Measurements from ENCODE around the gene HMGN4.
"Not testable (repeated sequence)": the region's sequence is repeated elsewhere in the genome, so short reads cannot be mapped to it uniquely, and the experiment has no call there.

The HMGN4 gene

DNA sequence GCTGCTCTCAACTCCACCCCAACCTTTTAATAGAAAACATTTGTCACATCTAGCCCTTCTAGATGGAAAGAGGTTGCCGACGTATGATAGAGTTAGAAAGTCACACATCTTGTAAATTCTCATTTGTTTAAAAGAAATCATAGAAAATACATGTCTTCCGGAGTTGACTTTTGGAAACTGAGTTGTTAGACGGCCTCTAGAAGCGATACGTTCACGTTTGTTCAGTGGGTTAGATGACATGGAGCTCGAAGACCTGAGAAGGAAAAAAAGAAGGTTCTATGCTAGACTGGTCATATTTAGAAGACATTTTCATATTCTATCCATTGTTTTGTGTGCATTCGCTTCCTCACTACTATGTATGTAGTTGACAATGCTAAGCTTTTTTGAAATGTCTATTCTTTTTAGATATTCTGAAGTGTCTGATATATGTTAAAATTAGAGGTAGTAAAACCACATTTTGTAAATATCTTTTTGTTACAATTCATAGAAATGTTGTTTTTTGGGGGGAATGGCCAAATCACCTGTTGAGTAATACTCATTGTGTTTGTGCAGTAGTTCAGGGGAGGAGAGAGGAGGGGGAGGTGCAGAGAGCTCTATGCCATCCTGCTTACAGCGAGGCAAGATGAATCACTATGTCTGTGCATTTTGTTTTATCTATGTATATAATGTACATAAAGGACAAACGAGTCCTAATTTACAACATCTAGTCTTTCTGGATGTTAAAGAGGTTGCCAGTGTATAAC lies 15.5 kb upstream of the HMGN4 start:
- not testable (repeated sequence) for DNase-seq (ENCODE audit: low read depth)

DNA sequence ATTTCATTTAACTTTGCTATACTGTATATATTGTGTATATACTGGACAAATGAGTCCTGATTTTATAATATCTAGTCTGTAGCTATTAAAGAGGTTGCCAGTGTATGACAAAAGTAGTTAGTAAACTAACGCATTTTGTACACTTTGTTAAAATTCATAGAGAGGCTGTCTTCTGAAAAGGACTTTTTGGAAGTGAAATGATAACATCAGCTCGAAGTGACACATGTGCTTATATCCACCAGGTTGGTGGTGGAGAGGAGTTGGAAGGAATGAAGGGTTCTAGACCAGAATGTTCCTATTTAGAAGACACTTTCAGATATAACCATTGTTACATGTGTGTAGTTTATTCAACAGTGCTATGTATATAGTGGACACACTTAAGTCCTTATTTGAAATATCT lies 13.9 kb upstream of the HMGN4 start:
- not testable (repeated sequence) for DNase-seq (ENCODE audit: low read depth)

DNA sequence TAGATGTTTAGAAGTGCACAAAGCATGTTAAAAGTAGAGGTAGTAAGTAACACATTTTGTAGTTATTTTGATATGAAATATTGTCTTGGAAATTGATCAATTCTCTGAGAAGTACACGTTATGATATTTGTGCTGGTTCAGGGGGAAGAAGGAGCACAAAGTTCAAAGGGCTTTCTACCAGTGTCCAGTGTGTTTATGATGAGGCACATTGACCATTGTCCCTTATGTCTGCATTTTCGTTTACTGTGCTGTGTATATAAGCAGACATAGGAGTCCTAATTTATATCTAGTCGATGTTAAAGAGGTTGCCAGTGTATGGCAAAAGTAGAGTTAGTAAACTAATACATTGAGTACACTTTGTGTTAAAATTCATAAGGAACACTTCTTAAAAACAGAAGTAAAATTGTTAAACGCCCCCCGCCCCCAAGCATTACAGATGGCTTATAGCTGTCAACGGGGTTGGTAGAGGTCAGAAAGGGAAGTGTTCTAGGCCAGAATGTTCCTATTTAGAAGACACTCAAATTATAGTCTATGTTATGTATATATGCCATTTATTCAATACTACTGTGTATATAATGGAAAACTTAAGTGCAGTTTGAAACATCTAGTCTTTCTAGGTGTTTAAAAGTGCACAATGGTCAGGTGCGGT lies 13.3 kb upstream of the HMGN4 start:
- DNase-seq (ENCODE audit: low read depth) = no peak

DNA sequence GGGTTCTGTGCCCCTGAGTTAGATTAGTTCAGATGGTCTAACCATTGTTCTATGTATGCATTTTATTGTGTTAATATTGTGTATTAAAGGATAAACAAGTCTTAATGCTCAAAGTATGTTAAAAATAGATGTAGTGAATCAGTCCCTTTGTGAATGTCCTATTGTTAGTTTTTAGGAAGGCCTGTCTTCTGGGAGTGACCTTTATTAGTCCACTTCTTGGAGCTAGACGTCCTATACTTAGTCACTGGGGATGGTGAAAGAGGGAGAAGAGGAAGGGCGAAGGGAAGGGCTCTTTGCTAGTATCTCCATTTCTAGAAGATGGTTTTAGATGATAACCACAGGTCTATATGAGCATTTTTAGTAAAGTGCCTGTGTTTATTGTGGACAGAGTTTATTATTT lies 12.3 kb upstream of the HMGN4 start:
- no peak for DNase-seq (ENCODE audit: low read depth)

DNA sequence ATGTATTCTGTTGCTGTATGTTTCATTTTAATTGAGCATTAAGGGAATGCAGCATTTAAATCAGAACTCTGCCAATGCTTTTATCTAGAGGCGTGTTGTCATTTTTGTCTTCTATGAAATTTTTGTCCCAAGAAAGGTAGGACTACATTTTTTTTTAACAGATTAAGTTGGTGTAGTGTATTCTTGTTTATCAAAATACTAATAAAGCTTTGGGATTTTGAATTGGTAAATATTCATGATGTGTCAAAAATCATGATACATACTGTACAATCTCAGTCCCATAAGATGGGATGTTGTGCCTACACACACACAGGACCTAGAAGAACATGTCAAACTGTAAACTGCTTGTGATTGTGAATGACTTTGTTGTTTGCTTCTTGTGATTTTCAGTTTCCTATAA lies 11.2 kb upstream of the HMGN4 start:
- DNase-seq (ENCODE audit: low read depth) = no peak

DNA sequence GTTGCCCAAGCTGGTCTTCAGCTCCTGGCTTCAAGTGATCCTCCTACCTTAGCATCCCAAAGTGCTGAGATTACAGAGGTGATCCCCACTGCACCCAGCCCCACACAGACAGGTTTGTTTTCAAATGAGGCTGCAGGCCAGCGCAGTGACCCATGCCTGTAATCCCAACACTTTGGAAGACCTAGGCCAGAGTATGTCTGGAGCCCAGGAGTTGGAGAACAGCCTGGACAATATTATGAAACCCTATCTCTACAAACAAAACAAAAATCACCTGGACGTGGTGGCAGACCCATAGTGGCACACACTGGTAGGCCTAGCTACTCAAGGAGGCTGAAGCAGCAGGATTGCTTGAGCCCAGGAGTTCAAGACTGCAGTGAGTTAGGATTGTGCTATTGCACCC lies 8.0 kb upstream of the HMGN4 start:
- DNase-seq (ENCODE audit: low read depth) = no peak

DNA sequence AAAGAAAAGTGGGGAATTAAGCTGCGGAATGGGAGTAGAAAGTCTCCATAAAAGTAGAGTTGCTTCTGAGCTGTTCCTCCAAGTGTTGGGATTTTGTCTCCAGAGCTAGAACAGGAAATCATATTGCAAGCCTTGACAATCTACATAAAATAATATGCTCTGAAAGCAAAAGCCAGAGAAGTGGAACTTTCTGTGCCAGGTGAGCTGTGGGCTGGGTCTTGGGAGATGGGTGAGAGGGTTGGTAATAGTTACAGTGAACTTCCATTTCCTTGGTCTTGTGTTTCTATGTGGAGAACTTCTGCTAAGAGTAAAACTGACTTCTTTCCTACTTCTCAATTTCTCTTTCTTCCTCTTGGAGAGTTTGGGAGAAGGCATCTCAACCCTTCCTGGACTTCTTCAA lies 6.3 kb upstream of the HMGN4 start:
- DNase-seq (ENCODE audit: low read depth) = no peak

DNA sequence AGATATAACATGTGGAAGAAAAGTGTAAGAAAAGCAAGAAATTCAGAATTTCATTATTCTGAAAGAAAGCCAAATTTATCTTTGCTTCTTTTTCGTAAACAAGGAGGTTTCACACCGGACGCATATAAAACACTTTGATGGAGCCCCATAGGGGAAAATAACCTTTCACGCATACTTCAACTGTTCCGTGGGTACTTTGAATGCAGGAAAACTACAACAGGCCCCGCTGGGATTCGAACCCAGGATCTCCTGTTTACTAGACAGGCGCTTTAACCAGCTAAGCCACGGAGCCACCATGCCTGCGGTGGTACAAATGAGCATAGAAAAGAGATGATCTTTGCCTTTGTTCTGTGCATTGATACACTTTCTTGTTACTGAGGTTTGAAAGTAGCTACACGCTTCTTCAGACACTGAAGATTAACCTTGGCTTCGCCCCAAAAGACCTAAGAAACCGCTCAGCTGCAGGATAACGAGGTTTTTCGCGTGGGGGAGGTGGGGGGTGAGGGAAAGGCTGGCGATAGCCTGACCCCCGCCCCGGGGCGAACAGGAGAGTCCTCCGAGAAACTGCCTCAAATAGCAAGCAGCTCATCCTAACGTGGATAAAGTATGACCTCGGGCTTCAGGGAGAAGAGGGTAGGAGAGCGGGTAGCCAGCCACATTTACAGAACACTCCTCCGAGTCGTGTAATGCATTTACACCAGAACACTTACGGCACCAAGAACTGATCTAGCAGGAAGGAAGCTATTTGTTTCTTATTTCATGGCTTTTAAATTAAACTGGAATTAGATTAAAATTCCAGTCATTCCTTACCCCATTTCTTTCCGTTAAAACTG lies 5.3 kb upstream of the HMGN4 start:
- DNase-seq (ENCODE audit: low read depth) = peak; percentile 92

DNA sequence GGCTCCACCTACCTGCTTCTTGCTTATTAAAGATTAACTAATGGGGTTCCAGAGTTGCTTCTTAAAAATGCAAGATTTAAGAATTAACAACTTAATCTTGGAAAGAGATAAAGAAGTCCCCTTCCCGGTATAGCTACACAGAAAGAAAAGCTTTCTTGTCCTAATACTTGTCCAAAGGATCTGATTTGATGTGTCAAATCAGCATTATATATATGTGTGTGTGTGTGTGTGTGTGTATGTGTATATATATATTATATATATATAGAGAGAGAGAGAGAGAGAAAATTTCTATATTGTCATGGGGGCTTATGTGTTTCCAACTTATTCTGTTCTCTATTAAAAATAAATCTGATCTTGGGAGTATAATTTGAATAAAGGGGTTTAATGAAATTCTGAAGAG lies 4.6 kb upstream of the HMGN4 start:
- no peak for DNase-seq (ENCODE audit: low read depth)

DNA sequence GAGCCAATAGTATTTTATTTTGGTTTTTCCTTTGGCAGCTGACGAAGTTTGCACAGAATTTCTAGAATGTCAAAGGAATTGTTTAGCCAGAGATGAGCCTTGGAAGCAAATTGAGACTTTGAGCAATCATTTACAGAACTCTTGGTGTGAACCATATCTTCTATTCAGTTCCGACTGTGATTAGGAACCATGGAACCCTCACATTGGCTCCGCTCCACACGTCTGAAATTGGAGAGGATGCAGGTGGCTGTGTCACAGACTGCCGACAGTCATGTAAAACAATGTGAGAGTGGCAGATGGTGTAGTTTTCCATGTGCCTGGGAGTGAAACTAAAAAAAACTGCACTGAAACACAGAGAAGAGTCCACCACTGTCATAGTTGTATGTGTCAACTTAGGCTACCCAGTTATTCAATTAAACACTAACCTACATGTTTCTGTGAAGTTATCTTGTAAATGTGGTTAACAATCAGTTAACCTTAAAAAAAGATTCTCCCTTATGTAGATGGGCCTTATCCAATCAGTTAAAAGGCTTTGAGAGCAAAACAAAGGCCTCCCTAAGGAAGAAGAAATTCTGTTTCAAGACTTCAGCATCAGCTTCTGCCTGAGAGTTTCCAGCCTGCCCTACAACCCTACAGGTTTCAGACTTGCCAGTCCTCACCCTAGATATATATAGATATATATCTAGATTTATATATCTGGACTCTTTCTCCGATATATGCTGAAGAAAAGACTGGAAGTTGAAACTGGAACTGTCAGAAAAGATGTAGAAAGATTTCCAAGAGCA lies 3.3 kb upstream of the HMGN4 start:
- DNase-seq (ENCODE audit: low read depth) = no peak

DNA sequence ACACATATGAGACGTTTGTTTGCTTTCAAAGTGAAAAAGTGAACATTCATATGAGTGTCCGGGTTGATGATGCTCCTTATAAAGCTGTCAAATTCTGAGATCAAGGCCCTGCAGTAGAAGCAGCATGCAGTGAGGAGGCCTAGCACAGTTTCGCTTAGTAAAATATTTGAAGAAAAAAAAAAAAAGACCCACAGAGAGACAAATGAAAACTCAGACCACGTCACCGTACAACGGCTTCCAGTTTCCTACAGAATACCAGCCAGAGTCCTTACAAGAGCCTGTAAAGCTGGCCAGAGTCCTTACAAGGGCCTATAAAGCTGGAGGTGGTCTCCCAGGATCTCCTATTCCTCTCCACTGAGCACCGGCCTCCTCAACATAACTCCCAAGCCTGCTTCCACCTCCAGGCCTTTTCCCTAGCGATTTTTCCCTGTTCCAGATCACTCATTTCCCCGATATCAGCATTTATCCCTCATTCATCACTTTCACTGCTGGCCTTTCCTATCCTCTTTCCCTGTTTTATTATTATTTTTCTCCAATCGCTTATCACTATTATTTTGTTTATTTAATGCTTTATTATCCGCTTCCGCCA lies 1.5 kb upstream of the HMGN4 start:
- no peak for DNase-seq (ENCODE audit: low read depth)

DNA sequence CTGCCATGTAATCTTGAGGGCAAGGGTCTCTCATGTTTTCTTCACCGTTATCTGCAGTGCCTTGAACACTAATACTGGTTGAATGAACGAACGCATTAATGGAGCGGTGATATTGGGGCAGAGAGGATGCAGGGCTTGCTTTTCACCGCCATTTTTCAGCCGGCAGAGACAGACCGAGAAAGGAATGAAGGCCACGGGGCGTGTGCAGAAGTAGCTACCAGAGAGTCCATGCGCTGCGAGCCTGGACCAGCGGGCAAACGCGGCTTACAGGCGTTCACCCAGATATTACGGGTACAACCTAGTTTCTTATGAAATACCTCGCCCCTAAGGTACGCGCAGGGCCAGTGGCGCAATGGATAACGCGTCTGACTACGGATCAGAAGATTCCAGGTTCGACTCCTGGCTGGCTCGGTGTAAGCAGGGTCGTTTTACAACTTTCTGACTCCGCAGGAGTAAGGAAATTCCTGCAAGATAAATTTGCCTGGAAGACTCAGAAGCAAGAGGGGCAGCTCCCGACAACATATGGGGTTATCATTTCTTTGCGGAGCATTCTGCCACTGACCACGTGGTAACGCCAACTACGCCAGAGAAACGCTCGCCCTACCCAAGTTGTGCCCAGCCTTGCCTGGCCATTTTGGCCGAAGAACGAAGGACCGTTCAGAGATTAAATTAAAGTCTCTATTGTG lies 863 bp upstream of the HMGN4 start:
- DNase-seq (ENCODE audit: low read depth) = peak; percentile 87

DNA sequence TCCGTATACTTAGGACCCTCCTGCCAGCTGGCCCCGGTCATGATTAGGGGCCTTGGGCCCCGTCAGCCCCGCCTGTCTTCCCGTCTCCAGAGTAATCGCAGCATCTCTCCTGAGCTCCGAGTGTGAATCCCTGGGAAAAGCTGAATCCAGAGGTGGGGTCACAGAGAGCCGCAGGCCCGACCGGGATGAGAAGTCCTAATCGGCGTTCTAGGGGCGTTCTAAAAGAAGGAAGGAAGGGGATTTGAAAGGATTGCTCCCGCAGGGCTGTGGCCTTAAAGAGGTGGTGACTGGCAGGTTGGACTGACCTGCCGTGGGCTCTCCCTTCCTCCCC lies 371 bp downstream of the HMGN4 start:
- no peak for DNase-seq (ENCODE audit: low read depth)

DNA sequence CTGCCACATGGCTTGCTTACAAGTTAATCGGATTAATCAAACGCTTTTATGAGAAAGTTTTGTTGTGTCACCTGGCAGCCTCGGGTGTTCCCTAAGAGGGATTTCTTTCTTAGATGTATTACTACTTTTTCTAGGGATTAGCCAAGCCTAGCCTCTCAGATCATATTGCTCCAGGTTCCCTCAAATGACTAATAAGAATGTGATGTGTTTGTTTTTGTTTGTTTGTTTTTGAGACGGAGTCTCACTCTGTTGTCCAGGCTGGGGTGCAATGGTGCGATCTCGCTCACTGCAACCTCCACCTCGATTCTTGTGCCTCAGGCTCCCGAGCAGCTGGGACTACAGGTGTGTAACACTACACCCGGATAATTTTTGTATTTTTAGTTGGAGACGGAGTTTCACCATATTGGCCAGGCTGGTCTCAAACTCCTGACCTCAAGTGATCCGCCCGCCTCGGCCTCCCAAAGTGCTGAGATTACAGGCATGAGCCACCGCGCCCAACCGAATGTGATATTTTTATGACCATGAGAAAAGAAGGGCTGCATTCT lies 977 bp downstream of the HMGN4 start:
- no peak for DNase-seq (ENCODE audit: low read depth)

DNA sequence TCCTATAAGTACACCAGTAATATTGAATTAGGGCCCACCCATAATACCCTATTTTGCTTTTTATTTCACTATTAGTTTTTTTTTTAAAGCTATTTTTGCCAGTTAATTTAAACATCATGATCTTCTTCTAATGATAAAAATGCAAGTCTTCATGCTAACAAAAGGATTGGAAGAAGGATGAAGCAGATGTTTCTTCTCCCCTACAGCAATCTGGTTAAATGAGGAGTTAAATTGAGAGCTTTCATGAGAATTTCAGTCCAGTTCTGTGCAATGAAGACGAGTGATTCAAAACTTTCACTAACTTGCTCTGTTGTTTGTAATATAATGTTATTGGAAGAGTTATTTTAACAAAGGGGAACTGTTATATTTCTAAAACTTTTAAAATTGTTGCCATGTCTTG lies 3.4 kb downstream of the HMGN4 start:
- DNase-seq (ENCODE audit: low read depth) = no peak

DNA sequence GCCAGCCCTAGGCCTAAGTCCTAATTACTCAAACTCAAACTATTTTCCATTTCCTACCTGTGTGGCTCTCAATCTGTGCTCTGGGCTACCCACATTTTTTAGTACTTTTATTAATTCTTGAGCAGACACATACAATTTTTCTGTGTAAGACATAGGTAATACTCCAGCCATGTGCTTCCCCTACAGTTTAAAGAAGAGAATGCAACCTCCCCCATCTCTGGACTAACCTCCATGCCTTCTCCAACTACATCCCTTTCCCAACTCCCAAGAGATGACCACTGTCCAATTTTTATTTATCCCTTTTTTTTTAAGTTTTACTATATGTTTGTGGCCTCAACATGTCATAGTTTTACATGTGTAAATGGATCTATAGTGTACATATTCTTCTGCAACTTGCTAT lies 5.8 kb downstream of the HMGN4 start:
- DNase-seq (ENCODE audit: low read depth) = no peak

DNA sequence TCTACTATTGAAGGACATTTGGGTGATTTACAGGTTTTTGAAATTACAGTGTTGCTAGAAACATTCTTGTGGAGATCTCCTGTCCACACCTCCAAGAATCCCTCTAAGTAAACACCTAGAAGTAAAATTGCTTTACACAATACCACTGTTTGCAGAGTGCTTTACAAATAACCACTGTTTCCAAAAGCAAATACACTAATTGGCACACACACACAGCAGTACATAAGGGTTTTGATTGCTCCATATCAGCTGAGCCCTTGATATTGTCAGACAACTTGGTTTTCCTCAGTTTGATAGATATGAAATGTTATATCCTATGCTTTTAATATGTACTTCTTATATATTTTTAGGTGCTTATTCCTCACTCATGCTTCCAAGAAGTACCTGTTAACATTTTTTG lies 6.3 kb downstream of the HMGN4 start:
- no peak for DNase-seq (ENCODE audit: low read depth)

DNA sequence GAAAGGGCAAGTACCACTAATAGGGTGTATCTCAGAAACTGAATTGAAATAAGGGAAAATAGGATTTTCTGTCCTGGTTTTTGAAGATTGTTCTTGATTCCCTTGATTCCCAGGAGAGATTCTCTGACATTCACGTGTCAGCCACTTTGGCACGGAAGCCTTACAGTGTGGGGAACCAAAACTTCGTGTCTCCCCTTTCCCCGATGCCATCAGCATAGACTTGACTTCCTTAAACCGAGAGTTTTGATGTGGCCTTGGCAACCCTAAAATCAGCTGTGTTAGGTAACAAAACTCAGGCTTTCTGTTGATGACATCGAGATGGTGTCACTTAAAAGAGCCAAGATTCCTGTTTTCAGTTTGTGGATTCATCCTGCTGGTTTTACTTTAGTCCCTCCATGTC lies 7.5 kb downstream of the HMGN4 start:
- DNase-seq (ENCODE audit: low read depth) = no peak

DNA sequence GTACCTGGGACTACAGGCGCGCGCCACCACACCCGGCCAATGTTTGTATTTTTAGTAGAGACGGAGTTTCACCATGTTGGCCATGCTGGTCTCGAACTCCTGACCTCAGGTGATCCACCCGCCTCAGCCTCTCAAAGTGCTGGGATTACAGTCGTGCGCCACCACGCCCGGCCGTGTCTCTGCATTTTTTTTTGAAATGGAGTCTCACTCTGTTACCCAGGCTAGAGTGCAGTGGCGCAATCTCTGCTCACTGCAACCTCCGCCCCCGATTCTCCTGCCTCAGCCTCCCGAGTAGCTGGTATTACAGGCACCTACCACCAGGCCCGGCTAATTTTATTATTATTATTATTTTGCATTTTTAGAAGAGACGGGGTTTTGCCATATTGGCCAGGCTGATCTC lies 9.2 kb downstream of the HMGN4 start:
- DNase-seq (ENCODE audit: low read depth) = not testable (repeated sequence)

DNA sequence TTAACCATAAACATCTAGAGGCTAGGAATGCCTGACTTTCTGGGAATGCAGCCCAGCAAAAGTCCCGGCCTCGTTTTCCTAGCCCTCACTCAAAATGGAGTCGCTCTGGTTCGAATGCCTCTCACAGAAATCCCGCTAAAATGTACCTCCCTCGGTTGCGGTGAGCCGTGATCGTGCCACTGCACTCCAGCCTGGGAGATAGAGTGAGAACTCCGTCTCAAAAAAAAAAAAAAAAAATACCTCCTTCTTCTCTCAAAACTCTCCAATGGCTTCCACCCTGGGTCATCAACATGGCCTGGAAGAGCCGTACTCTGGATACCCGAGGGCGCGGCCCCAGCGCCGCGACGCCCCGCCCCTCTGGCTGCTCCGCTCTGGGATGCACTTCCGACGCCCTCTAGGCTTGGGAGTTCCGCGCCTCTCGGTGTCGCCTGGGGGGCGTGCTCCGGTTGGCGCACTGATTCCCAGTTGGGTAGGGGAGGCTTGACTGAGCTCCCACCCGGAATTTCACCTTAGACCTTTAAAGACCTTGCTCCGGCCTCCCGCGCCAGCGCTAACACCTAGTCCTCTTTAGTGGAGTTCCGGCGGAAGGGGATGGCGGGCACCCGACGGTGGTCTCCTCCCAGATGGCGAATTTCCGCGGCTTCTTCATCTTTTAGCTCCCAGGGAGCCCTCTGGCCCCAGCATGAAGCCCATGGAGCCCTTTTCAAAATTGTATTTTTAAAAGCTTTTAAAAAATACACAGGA lies 12.3 kb downstream of the HMGN4 start:
- DNase-seq (ENCODE audit: low read depth) = no peak
